Measurements from ENCODE around the gene WNT4.
"Not testable (repeated sequence)": the region's sequence is repeated elsewhere in the genome, so short reads cannot be mapped to it uniquely, and the experiment has no call there.

Gene WNT4

GRCh38 chr1:22092026-22092768 is 50.7 kb downstream of the WNT4 start:
- DNase-seq (ENCODE audit: low read depth): peak; percentile 72
- TF ChIP-seq, protein P1, sequence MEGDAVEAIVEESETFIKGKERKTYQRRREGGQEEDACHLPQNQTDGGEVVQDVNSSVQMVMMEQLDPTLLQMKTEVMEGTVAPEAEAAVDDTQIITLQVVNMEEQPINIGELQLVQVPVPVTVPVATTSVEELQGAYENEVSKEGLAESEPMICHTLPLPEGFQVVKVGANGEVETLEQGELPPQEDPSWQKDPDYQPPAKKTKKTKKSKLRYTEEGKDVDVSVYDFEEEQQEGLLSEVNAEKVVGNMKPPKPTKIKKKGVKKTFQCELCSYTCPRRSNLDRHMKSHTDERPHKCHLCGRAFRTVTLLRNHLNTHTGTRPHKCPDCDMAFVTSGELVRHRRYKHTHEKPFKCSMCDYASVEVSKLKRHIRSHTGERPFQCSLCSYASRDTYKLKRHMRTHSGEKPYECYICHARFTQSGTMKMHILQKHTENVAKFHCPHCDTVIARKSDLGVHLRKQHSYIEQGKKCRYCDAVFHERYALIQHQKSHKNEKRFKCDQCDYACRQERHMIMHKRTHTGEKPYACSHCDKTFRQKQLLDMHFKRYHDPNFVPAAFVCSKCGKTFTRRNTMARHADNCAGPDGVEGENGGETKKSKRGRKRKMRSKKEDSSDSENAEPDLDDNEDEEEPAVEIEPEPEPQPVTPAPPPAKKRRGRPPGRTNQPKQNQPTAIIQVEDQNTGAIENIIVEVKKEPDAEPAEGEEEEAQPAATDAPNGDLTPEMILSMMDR (IDR thresholded peaks at IDR 0.05; ENCODE audit: low read length, missing control alignments): peak; percentile 5
- H3K4me3 ChIP-seq (replicated peaks; ENCODE audit: low read depth, low read length): not testable (repeated sequence)

- TF ChIP-seq, protein P1 (IDR thresholded peaks at IDR 0.05; ENCODE audit: low read length, missing control alignments): no peak
- DNase-seq (ENCODE audit: low read depth): no peak
- H3K4me3 ChIP-seq (replicated peaks; ENCODE audit: low read depth, low read length): no peak overlapping the region
These were observed 52.0 kb downstream of the WNT4 start for GRCh38 chr1:22090867-22091266.

DNA sequence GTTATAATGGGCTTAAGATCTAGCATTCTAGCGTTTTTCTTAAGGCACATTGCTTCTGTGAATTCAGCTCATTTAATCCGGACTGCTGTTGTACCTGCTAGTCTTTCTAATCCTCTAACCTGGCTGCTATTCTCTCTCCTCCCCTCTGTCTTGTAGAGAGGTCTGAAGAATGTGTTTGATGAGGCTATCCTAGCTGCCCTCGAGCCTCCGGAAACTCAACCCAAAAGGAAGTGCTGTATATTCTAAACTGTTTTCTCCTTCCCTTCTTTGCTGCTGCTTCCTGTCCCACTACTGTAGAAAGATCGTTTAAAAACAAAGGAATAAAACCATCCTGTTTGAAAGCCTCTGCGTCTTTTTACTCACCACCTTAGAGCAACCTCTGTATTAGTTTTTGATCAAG is 53.1 kb downstream of the WNT4 start:
- DNase-seq (ENCODE audit: low read depth): no peak
- TF ChIP-seq, protein P1 (IDR thresholded peaks at IDR 0.05; ENCODE audit: low read length, missing control alignments): no peak
- H3K4me3 ChIP-seq (replicated peaks; ENCODE audit: low read depth, low read length): no peak overlapping the region

DNA sequence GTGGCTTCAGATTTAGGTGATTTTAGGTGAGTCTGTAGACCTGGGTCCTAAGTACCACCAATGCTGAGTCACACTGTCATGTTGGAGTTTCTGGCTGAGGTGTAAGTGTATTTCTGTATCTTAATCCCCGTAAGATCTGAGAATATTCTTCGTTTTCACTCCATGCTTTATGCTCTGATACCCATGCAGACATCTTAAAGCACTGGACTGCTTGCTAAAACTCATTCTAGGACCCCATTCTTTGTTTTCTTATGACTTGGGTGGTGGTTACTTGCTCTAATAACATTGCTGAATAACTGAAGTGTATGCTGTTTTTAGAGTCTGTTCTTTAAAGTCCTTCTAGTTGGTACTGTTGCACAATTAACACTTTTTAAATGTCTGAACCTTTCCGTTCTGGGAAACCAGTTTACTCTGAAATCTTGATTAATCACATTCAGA is 53.7 kb downstream of the WNT4 start:
- no peak overlapping the region for H3K4me3 ChIP-seq (replicated peaks; ENCODE audit: low read depth, low read length)
- TF ChIP-seq, protein P1 (IDR thresholded peaks at IDR 0.05; ENCODE audit: low read length, missing control alignments): no peak
- no peak for DNase-seq (ENCODE audit: low read depth)

GRCh38 chr1:22088331-22088730 is 54.6 kb downstream of the WNT4 start:
- TF ChIP-seq, protein P1 (IDR thresholded peaks at IDR 0.05; ENCODE audit: low read length, missing control alignments): no peak
- no peak overlapping the region for H3K4me3 ChIP-seq (replicated peaks; ENCODE audit: low read depth, low read length)
- no peak for DNase-seq (ENCODE audit: low read depth)

- no peak for DNase-seq (ENCODE audit: low read depth)
- H3K4me3 ChIP-seq (replicated peaks; ENCODE audit: low read depth, low read length): no peak overlapping the region
- TF ChIP-seq, protein P1 (IDR thresholded peaks at IDR 0.05; ENCODE audit: low read length, missing control alignments): no peak
These were observed 62.7 kb downstream of the WNT4 start for GRCh38 chr1:22080191-22080590.

GRCh38 chr1:22078133-22078532 is 64.8 kb downstream of the WNT4 start:
- TF ChIP-seq, protein P1 (IDR thresholded peaks at IDR 0.05; ENCODE audit: low read length, missing control alignments): no peak
- no peak overlapping the region for H3K4me3 ChIP-seq (replicated peaks; ENCODE audit: low read depth, low read length)
- no peak for DNase-seq (ENCODE audit: low read depth)
